HCT116 (cell line): ENCODE data around the gene ARMC12.

ENCODE experiments used
- CEBPB ChIP-seq: IDR thresholded peaks from 2 replicates; pipeline ENCODE4 v1.6.1; 2012; ENCODE audit warnings: low read depth
- EGR1 ChIP-seq: IDR thresholded peaks from 2 replicates; pipeline ENCODE4 v1.6.1; 2012; ENCODE audit warnings: low read depth
- EZH2 ChIP-seq: fragments of 200-600 bp; sonication (generic); IDR thresholded peaks from 2 replicates; pipeline ENCODE4 v1.6.1; 2017; ENCODE audit warnings: antibody characterized with exemption, mixed run types
- JUND ChIP-seq: IDR thresholded peaks from 2 replicates; pipeline ENCODE4 v1.6.1; 2012
- POLR2AphosphoS5 ChIP-seq: IDR thresholded peaks from 2 replicates; pipeline ENCODE4 v1.6.1; 2011; ENCODE audit warnings: mild to moderate bottlenecking, low read depth, low read length, moderate library complexity
- RAD21 ChIP-seq: IDR thresholded peaks from 2 replicates; pipeline ENCODE4 v1.6.1; 2012; ENCODE audit warnings: low read depth, mild to moderate bottlenecking
- ZBTB33 ChIP-seq: IDR thresholded peaks from 2 replicates; pipeline ENCODE4 v1.6.1; 2011; ENCODE audit warnings: mild to moderate bottlenecking, low read length, moderate library complexity; ENCODE audit not compliant: insufficient replicate concordance; ENCODE audit errors: extremely low read depth
- ZNF274 ChIP-seq: fragments of 200-500 bp; sonication (Bioruptor generic); IDR thresholded peaks from 2 replicates; pipeline ENCODE4 v1.6.1; 2014; ENCODE audit warnings: mild to moderate bottlenecking, low read depth, low read length, inconsistent platforms
- TF ChIP-seq, protein P1 (sequence below), 3 experiments: fragments of 200-600 bp in 1 of 3; sonication (generic) in 1 of 3; IDR thresholded peaks in 2 of 3; conservative IDR thresholded peaks in 1 of 3; 2 replicates each; pipeline ENCODE4 v1.5.1; 2012 to 2017; ENCODE audit warnings: low read depth in 2 of 3, low read length in 2 of 3, antibody characterized with exemption in 1 of 3, borderline replicate concordance in 1 of 3, control low read depth in 1 of 3, mild to moderate bottlenecking in 1 of 3, mixed read lengths in 1 of 3, mixed run types in 1 of 3, moderate library complexity in 1 of 3; ENCODE audit not compliant: insufficient read depth in 1 of 3
- TF ChIP-seq, protein P2 (sequence below): IDR thresholded peaks from 2 replicates; pipeline ENCODE4 v1.6.1; 2012
- TF ChIP-seq, protein P3 (sequence below): IDR thresholded peaks from 2 replicates; pipeline ENCODE4 v1.6.1; 2012; ENCODE audit warnings: low read depth
- TF ChIP-seq, protein P4 (sequence below): IDR thresholded peaks from 2 replicates; pipeline ENCODE4 v1.6.1; 2012

DNA sequence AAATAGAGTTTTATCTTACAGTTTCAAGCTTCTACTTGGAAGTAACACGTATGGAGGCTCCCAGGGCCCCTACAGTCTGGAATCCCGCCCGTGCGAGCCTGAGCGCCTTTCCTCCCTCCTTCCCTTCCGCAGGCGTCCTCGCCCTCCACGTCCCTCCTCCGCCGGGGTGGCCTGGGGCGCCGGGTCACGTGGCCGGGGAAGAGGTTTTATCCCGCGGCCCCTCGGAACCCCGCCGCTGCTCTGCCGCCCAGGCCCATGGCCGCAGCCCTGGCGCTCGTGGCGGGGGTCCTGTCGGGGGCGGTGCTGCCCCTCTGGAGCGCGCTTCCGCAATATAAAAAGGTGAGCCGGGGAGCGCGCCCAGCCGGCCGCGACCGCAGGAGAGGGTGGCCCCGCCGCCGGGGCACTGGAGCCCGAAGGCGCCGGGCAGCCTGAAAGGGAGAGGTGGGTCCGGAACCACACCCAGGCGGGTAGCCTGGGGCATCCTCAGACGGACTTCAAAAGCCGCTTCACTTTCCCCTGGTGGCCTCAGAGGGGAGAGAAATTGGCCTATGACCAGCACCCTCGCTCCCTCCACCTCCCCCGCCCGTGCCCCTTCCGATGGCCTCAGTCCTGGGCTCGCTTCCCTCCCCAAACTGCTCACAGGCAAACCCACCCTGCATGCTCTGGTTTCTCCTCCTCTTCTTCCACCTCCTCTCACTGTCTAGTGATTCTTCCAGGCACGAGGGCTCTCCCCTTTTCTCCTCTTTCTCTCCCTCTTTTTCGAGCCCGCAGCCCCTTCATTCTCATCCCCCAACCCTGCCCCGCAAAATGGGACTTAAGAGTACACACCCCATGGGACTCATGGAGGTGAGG lies 39.8 kb downstream of the ARMC12 start, which contains the start of gene CLPSL2:
- TF ChIP-seq, protein P1, sequence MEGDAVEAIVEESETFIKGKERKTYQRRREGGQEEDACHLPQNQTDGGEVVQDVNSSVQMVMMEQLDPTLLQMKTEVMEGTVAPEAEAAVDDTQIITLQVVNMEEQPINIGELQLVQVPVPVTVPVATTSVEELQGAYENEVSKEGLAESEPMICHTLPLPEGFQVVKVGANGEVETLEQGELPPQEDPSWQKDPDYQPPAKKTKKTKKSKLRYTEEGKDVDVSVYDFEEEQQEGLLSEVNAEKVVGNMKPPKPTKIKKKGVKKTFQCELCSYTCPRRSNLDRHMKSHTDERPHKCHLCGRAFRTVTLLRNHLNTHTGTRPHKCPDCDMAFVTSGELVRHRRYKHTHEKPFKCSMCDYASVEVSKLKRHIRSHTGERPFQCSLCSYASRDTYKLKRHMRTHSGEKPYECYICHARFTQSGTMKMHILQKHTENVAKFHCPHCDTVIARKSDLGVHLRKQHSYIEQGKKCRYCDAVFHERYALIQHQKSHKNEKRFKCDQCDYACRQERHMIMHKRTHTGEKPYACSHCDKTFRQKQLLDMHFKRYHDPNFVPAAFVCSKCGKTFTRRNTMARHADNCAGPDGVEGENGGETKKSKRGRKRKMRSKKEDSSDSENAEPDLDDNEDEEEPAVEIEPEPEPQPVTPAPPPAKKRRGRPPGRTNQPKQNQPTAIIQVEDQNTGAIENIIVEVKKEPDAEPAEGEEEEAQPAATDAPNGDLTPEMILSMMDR (IDR thresholded peaks at IDR 0.05 in 2 of 3, conservative IDR thresholded peaks at IDR 0.05 in 1 of 3; ENCODE audit: borderline replicate concordance in 1 of 3, insufficient read depth in 1 of 3, low read depth in 2 of 3, low read length in 2 of 3), result no peak
- TF ChIP-seq ZBTB33 (no peak), CEBPB (no peak), EZH2 (no peak), EGR1 (no peak), RAD21 (no peak), ZNF274 (no peak), POLR2AphosphoS5 (no peak), JUND (no peak)
- TF ChIP-seq, protein P2, sequence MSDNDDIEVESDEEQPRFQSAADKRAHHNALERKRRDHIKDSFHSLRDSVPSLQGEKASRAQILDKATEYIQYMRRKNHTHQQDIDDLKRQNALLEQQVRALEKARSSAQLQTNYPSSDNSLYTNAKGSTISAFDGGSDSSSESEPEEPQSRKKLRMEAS, result peak; percentile 62; the same call in 1 of the 2 replicates
- TF ChIP-seq, protein P3, sequence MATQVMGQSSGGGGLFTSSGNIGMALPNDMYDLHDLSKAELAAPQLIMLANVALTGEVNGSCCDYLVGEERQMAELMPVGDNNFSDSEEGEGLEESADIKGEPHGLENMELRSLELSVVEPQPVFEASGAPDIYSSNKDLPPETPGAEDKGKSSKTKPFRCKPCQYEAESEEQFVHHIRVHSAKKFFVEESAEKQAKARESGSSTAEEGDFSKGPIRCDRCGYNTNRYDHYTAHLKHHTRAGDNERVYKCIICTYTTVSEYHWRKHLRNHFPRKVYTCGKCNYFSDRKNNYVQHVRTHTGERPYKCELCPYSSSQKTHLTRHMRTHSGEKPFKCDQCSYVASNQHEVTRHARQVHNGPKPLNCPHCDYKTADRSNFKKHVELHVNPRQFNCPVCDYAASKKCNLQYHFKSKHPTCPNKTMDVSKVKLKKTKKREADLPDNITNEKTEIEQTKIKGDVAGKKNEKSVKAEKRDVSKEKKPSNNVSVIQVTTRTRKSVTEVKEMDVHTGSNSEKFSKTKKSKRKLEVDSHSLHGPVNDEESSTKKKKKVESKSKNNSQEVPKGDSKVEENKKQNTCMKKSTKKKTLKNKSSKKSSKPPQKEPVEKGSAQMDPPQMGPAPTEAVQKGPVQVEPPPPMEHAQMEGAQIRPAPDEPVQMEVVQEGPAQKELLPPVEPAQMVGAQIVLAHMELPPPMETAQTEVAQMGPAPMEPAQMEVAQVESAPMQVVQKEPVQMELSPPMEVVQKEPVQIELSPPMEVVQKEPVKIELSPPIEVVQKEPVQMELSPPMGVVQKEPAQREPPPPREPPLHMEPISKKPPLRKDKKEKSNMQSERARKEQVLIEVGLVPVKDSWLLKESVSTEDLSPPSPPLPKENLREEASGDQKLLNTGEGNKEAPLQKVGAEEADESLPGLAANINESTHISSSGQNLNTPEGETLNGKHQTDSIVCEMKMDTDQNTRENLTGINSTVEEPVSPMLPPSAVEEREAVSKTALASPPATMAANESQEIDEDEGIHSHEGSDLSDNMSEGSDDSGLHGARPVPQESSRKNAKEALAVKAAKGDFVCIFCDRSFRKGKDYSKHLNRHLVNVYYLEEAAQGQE, result no peak
- TF ChIP-seq, protein P4, sequence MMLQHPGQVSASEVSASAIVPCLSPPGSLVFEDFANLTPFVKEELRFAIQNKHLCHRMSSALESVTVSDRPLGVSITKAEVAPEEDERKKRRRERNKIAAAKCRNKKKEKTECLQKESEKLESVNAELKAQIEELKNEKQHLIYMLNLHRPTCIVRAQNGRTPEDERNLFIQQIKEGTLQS, result no peak
